ENCODE results near the gene S100A14.
A peak's percentile ranks its signal among the peaks of the same experiment; 100 is the strongest.

Gene S100A14

DNA sequence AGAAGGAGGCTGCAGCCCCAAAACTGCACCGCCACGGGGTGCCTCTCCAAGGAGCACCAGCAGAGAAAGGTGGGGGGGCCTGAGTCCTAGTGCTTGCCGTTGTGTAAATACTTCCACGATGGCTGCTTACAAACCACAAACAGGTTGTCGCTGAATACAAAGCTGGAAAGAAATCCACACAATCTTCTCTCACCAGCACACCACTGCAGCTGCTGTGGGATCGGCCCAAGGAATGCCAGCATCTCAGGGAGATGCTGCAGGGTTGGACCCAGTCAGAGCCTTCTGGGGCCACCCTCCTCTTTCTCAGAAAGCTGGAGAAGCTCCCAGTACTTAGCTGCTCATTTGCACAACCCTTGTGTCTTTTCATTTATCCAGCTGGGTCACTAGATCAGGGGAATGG lies 3.0 kb upstream of the S100A14 start:
- H3K27me3 ChIP-seq, result no peaks in the 10 kb centered on the region
- H3K9me3 ChIP-seq, result no peaks in the 10 kb centered on the region
- H3K4me3 ChIP-seq (ENCODE audit: low read depth in 1 of 2, low read length in 1 of 2), result no peak overlapping the region
- H3K36me3 ChIP-seq, result no peaks in the 10 kb centered on the region
- peaks cover 0 to 7% of the 10 kb centered on the region in 2 experiments for H3K4me1 ChIP-seq (ENCODE audit: control insufficient read depth in 1 of 2, insufficient read depth in 1 of 2, low read depth in 1 of 2, low read length in 1 of 2)
- TF ChIP-seq, protein P1, sequence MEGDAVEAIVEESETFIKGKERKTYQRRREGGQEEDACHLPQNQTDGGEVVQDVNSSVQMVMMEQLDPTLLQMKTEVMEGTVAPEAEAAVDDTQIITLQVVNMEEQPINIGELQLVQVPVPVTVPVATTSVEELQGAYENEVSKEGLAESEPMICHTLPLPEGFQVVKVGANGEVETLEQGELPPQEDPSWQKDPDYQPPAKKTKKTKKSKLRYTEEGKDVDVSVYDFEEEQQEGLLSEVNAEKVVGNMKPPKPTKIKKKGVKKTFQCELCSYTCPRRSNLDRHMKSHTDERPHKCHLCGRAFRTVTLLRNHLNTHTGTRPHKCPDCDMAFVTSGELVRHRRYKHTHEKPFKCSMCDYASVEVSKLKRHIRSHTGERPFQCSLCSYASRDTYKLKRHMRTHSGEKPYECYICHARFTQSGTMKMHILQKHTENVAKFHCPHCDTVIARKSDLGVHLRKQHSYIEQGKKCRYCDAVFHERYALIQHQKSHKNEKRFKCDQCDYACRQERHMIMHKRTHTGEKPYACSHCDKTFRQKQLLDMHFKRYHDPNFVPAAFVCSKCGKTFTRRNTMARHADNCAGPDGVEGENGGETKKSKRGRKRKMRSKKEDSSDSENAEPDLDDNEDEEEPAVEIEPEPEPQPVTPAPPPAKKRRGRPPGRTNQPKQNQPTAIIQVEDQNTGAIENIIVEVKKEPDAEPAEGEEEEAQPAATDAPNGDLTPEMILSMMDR (IDR thresholded peaks at IDR 0.05), result no peak
- no peak overlapping the region for H3K27ac ChIP-seq

DNA sequence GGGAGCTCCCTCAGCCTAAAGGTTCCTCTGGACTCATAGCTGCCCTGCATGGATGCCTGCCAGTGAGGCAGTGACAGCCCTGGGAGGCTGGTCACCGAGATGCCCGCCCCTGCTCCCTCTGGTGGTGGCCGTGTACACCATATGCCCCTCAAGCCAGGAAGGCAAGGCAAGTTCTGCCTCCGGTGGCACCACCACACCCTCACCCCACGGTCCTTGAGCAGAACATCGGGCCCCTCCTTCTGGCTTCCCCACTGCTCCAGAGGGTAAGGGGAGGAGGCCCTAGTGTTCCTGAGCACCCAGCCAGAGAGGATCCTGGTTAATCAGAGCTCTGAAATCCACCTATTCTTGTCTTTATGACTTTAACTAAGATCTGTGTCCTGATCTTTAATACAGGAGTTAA lies 1.5 kb upstream of the S100A14 start:
- H3K4me1 ChIP-seq (ENCODE audit: control insufficient read depth in 1 of 2, insufficient read depth in 1 of 2, low read depth in 1 of 2, low read length in 1 of 2), result peaks cover 0 to 7% of the 10 kb centered on the region in 2 experiments
- H3K27ac ChIP-seq, result no peak overlapping the region
- no peaks in the 10 kb centered on the region for H3K27me3 ChIP-seq
- TF ChIP-seq, protein P1 (IDR thresholded peaks at IDR 0.05), result peak; percentile 39
- no peaks in the 10 kb centered on the region for H3K9me3 ChIP-seq
- no peaks in the 10 kb centered on the region for H3K36me3 ChIP-seq
- H3K4me3 ChIP-seq (ENCODE audit: low read depth in 1 of 2, low read length in 1 of 2), result no peak overlapping the region

DNA sequence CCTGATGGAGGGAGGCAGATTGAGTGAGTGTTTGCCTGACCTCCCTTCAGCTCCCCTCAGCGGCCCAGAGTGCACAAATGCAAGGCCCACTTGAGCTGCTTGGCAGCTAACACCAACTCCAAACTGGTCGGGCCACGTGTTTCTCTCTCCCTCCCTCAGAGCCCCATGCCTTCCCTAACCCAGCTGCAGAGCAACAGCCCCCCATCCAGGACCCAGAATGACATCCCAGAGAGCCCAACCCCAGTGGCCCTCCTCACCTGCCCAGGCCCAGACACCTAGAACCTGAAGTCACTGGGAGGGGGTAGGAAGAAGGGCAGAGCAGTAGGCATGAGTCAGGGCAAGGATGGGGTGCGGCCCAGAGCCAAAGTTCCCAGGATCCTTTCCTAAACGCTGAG lies 789 bp upstream of the S100A14 start:
- H3K27ac ChIP-seq, result no peak overlapping the region
- H3K27me3 ChIP-seq, result no peaks in the 10 kb centered on the region
- no peaks in the 10 kb centered on the region for H3K9me3 ChIP-seq
- H3K36me3 ChIP-seq, result no peaks in the 10 kb centered on the region
- TF ChIP-seq, protein P1 (IDR thresholded peaks at IDR 0.05), result no peak
- H3K4me1 ChIP-seq (ENCODE audit: control insufficient read depth in 1 of 2, insufficient read depth in 1 of 2, low read depth in 1 of 2, low read length in 1 of 2), result peaks cover 0 to 7% of the 10 kb centered on the region in 2 experiments
- H3K4me3 ChIP-seq (ENCODE audit: low read depth in 1 of 2, low read length in 1 of 2), result no peak overlapping the region

DNA sequence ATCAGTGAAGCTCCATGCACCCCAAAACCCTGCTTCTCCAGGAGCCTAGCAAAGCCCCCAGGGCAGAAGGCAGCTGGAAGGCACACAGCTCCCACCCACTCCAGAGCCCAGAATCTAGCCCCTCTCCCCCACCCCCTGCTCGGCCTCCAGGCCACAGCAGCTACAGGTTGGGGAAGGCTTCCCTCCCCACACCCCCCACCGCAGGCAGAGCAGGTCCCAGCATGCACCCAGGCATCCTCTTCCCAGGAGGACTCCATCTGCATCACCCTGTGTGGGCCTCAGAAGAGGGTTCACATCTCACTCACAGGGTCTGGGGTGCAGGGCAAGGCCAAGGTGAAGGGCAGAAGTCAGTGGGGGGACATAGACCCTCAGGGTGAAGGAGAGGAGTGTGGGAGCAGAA lies 719 bp downstream of the S100A14 start:
- no peak overlapping the region for H3K27ac ChIP-seq
- TF ChIP-seq, protein P1 (IDR thresholded peaks at IDR 0.05), result no peak
- H3K9me3 ChIP-seq, result no peaks in the 10 kb centered on the region
- peaks cover 0 to 7% of the 10 kb centered on the region in 2 experiments for H3K4me1 ChIP-seq (ENCODE audit: control insufficient read depth in 1 of 2, insufficient read depth in 1 of 2, low read depth in 1 of 2, low read length in 1 of 2)
- H3K36me3 ChIP-seq, result no peaks in the 10 kb centered on the region
- peaks cover 10% of the 10 kb centered on the region for H3K27me3 ChIP-seq
- no peak overlapping the region for H3K4me3 ChIP-seq (ENCODE audit: low read depth in 1 of 2, low read length in 1 of 2)

DNA sequence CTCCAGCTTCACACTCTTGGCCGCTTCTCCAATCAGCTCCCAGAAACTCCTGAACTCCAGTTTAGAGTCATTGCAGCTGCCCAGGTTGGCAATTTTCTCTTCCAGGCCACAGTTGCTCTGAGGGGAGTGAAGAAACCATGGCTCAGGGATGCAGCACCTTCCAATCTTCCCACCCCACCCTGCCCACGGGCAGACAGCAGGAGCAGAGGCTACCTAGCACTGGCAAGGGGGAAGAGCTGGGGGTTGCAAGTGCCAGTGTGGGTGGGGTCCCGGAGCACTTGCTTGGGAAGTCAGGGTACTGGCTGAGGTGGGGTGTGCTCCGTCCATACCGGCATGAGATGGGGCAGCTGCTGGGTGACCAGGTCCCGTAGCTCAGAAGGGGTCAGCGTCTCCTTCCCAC lies 1.2 kb downstream of the S100A14 start:
- Histone ChIP-seq H3K36me3 (no peaks in the 10 kb centered on the region), H3K4me3 (ENCODE audit: low read depth in 1 of 2, low read length in 1 of 2) (no peak overlapping the region), H3K4me1 (ENCODE audit: control insufficient read depth in 1 of 2, insufficient read depth in 1 of 2, low read depth in 1 of 2, low read length in 1 of 2) (peaks cover 0 to 7% of the 10 kb centered on the region in 2 experiments), H3K27me3 (peaks cover 15% of the 10 kb centered on the region), H3K27ac (no peak overlapping the region), H3K9me3 (no peaks in the 10 kb centered on the region)
- TF ChIP-seq, protein P1 (IDR thresholded peaks at IDR 0.05), result no peak

All from neutrophil (primary cell).